Nephron progenitor cell (in vitro differentiated cells): Measurements from ENCODE around the gene CGB7.
A peak's percentile ranks its signal among the peaks of the same experiment; 100 is the strongest.
"Not testable (repeated sequence)": the region's sequence is repeated elsewhere in the genome, so short reads cannot be mapped to it uniquely, and the experiment has no call there.

Experiments
- DNase-seq: peaks from one replicate; pipeline ENCODE4 v3.0.0; 2021
- H3K27ac Mint-ChIP-seq: 2 replicates; pipeline ENCODE4 v1.8.0; 2021; ENCODE audit warnings: mild to moderate bottlenecking, moderate library complexity, mixed read lengths
- H3K27me3 Mint-ChIP-seq: 2 replicates; pipeline ENCODE4 v1.8.0; 2021; ENCODE audit warnings: mild to moderate bottlenecking, low read depth, mixed read lengths; ENCODE audit not compliant: poor library complexity
- H3K36me3 Mint-ChIP-seq: 2 replicates; pipeline ENCODE4 v1.8.0; 2021; ENCODE audit warnings: low read depth, mixed read lengths
- H3K4me1 Mint-ChIP-seq: 2 replicates; pipeline ENCODE4 v1.8.0; 2021; ENCODE audit warnings: mixed read lengths
- H3K4me3 Mint-ChIP-seq: 2 replicates; pipeline ENCODE4 v1.8.0; 2021; ENCODE audit warnings: mild to moderate bottlenecking, moderate library complexity, mixed read lengths
- H3K9me3 Mint-ChIP-seq: 2 replicates; pipeline ENCODE4 v1.8.0; 2021; ENCODE audit warnings: mild to moderate bottlenecking, moderate library complexity, mixed read lengths
- TF ChIP-seq, protein P1 (sequence below): fragments of 200-600 bp; sonication (generic); IDR thresholded peaks from 2 replicates; pipeline ENCODE4 v1.5.0; 2021; ENCODE audit warnings: antibody characterized with exemption

CGB7 gene

DNA sequence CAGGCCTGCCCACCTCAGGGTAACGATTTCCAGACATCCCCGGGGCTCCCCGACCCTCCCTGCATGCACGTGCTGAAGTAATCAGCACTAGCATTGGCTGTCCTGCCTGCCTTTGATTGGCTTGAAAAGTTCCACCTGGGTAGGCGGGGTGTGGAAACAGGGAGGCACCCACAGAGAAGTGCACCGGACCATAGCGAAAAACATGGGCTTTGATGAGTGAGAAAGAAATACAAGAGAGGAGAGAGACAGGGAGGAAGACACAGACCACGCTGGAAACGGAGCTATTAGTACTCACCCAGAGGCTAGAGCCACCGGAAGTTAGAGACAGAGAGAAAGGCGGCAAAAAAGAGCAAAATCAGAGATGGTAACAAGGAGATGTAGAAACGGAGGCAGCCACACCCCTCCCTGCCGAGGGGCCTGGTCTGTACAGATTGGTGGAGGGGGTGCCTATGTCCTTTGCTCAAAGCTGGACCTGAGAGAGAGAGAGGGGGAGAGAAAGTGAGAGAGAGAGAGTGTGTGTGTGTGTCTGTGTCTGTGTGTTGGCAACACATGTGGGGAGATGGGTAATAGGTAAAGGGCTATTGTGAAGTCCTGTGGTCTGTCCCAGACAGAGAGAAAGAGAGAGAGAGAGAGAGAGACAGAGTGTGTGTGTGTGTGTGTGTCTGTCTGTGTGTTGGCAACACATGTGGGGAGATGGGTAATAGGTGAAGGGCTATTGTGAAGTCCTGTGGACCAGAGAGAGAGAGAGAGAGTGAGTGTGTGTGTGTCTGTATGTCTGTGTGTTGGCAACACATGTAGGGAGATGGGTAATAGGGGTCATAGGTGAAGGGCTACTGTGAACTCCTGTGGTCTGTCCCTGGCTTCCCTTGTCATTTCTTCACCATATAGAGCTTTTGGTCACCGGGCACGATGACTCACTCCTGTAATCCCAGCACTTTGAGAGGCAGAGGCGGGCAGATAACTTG lies 36.3 kb downstream of the CGB7 start:
- Mint-ChIP-seq H3K36me3 (no peaks in the 10 kb centered on the region), H3K27me3 (peaks cover 38% of the 10 kb centered on the region), H3K9me3 (no peaks in the 10 kb centered on the region), H3K27ac (peak overlapping the region; percentile 55), H3K4me1 (peaks cover 28% of the 10 kb centered on the region), H3K4me3 (no peak overlapping the region)
- TF ChIP-seq, protein P1, sequence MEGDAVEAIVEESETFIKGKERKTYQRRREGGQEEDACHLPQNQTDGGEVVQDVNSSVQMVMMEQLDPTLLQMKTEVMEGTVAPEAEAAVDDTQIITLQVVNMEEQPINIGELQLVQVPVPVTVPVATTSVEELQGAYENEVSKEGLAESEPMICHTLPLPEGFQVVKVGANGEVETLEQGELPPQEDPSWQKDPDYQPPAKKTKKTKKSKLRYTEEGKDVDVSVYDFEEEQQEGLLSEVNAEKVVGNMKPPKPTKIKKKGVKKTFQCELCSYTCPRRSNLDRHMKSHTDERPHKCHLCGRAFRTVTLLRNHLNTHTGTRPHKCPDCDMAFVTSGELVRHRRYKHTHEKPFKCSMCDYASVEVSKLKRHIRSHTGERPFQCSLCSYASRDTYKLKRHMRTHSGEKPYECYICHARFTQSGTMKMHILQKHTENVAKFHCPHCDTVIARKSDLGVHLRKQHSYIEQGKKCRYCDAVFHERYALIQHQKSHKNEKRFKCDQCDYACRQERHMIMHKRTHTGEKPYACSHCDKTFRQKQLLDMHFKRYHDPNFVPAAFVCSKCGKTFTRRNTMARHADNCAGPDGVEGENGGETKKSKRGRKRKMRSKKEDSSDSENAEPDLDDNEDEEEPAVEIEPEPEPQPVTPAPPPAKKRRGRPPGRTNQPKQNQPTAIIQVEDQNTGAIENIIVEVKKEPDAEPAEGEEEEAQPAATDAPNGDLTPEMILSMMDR = no peak
- DNase-seq = peak; percentile 26

DNA sequence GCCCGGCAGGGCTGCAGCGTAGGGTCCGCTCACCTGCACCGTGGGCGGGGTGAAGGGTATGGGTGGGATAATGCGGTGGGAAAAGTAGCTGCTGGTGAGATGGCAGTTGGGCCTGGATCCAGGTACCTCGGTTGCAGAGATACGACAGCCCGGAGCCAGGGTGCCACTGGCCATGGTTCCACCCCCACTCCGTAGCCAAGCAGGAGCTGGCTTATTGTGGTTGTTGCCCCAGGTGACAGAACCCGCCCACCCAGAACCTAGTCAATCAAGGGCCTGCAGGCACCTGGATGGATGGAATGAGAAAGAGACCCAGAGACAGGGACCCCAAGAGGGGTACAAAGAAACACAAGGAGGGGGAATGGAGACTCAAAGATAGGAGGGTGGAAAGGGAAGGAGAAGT lies 37.2 kb downstream of the CGB7 start:
- H3K4me3 Mint-ChIP-seq = no peak overlapping the region
- H3K4me1 Mint-ChIP-seq = peaks cover 28% of the 10 kb centered on the region
- TF ChIP-seq, protein P1 = no peak
- H3K36me3 Mint-ChIP-seq = peaks cover 7% of the 10 kb centered on the region
- no peak overlapping the region for H3K27ac Mint-ChIP-seq
- peaks cover 33% of the 10 kb centered on the region for H3K27me3 Mint-ChIP-seq
- no peaks in the 10 kb centered on the region for H3K9me3 Mint-ChIP-seq
- DNase-seq = no peak

DNA sequence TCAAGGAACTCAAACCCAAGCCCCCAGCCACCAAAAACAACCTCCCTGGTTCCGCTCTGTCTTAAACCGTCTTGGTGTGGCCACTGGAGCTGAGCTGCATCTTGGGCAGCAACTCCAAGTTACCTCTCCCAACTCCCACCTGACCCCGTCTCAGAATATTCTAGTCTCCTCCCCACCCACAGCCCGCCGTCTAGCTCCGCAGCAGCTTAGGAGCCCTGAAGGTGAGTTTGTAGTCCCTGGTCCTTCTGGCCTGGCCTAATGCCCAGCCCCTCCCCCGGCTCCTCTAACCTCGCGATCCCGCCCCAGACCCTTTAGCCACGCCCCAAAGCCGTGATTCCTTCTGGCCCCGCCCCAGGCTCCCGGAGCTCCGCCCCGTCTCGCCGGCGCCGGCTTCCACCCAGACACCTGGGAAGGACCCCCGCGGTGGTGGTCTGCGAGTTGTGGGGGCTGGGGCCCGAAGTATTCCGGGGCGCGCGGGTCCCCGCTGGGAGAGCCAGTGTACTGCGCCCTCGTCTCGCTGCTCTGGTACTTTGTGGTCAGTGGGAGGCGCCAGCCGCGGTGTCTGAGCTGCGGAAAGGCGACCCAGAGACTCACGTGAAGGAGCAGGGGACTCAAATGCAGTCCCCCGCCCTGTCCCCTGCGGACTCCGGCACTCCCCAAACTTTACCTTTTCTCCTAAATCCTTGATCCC lies 38.2 kb downstream of the CGB7 start:
- peaks cover 11% of the 10 kb centered on the region for H3K36me3 Mint-ChIP-seq
- H3K9me3 Mint-ChIP-seq = no peaks in the 10 kb centered on the region
- peaks cover 33% of the 10 kb centered on the region for H3K27me3 Mint-ChIP-seq
- peak; percentile 57 for DNase-seq
- H3K4me3 Mint-ChIP-seq = peak overlapping the region; percentile 68
- peaks cover 28% of the 10 kb centered on the region for H3K4me1 Mint-ChIP-seq
- H3K27ac Mint-ChIP-seq = no peak overlapping the region
- TF ChIP-seq, protein P1 = no peak

DNA sequence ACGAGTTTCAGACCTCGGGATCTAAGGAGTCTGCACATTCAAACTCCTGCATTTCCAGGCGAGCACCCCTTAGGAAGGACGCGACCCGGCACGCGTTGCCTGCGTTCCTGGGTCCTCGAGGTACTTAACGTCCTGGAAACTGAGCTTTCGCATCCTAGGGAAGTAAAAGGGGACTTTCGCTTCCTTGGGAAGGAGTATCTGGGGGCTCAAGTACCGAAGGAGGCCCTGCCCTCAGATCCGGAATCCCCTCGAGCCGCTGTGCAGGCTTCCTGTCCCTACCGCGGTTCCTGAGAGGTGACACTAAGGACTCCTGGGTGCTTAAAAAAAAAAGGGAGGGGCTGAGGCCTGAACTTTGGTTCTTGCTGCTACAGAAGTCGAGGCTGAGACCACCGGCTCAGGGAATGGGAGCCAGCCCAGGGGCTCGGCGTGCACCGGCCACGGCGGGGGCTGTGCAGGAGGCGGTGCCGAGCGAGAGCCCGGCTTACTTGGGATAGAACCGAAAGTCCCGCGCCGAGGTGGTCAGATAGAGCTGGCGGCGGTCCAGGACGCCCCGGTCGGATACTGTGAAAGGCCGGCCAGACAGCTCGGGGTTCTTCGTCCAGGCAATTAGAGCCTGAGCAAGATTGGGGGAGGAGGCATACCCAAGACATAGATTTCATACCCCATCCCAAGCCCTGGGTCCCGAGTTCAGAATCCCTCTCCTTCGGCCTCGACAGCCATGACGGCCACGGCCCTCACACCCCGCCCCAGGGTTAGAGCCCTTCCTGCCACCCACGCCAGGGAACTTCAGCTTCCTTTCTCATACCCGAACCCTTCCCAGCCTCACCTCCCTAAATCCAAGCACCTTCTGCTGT lies 38.9 kb downstream of the CGB7 start:
- Mint-ChIP-seq H3K4me1 (peaks cover 28% of the 10 kb centered on the region), H3K27me3 (peaks cover 32% of the 10 kb centered on the region), H3K36me3 (peaks cover 16% of the 10 kb centered on the region), H3K4me3 (peak overlapping the region; percentile 68)
- DNase-seq, H3K27ac Mint-ChIP-seq, H3K9me3 Mint-ChIP-seq: not testable (repeated sequence)

DNA sequence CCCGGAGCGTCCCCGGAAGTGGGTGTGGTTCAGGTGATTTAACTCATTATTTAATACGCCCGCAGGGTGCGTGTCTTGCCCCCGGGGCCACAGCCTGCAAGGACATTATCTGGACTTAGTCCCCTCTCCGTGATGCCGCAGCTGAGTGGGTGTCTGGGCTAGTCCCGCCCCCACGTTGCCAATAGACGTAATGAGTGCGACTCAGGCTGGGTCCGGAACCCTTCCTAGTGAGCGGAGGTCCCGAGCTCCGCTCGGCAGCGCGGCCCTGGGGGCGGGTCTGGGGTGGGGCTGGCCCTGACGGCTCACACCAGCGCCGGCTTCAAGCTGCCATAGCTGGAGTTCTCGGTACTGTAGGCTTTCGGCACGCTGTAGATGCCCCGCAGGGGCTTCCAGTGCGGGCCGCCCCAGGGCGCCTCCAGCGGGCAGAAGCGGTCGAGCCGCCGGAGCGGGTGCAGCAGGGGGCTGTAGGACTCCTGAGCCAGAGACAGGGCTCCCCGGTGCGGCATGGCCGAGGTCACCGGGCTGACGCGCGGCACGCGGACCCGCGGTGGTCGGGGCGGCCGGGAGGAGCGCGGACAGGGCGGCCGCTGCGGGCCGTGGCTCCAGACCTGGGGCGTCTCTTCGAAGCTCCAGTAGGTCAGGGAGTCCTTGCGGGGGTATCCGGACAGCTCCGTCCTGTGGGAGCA lies 39.7 kb downstream of the CGB7 start:
- Mint-ChIP-seq H3K9me3 (no peaks in the 10 kb centered on the region), H3K36me3 (peaks cover 16% of the 10 kb centered on the region), H3K4me1 (peaks cover 28% of the 10 kb centered on the region), H3K27ac (no peak overlapping the region), H3K4me3 (peak overlapping the region; percentile 45), H3K27me3 (peaks cover 31% of the 10 kb centered on the region)
- DNase-seq = peak; percentile 70
- TF ChIP-seq, protein P1 = peak; percentile 46
